HUES64 (cell line): ENCODE measurements around the gene UBE2N.
"Not testable (repeated sequence)": the region's sequence is repeated elsewhere in the genome, so short reads cannot be mapped to it uniquely, and the experiment has no call there.

ENCODE experiments used
- H3K27ac ChIP-seq: 2 replicates; pipeline ENCODE4 v1.7.0; 2013; ENCODE audit warnings: low read depth, low read length, inconsistent platforms
- H3K27me3 ChIP-seq: 2 replicates; pipeline ENCODE4 v1.6.1; 2013; ENCODE audit warnings: mild to moderate bottlenecking, low read length; ENCODE audit not compliant: insufficient read depth
- H3K36me3 ChIP-seq: 2 replicates; pipeline ENCODE4 v1.6.1; 2013; ENCODE audit warnings: mild to moderate bottlenecking, low read length; ENCODE audit not compliant: insufficient read depth
- H3K4me1 ChIP-seq: 2 replicates; pipeline ENCODE4 v1.6.1; 2013; ENCODE audit warnings: mild to moderate bottlenecking, low read length, moderate library complexity; ENCODE audit not compliant: insufficient read depth
- H3K4me3 ChIP-seq: 2 replicates; pipeline ENCODE4 v1.5.1; 2013; ENCODE audit warnings: mild to moderate bottlenecking, low read length, moderate library complexity
- H3K9ac ChIP-seq: 2 replicates; pipeline ENCODE4 v1.6.1; 2013; ENCODE audit warnings: mild to moderate bottlenecking, low read depth, low read length
- H3K9me3 ChIP-seq: 2 replicates; pipeline ENCODE4 v1.6.1; 2013; ENCODE audit warnings: low read depth, low read length; ENCODE audit not compliant: insufficient read depth
- WGBS: fragments of 150-250, 120-280 bp; methylation state at CpG from one replicate; pipeline ENCODE4 v1.1.7; 2013; ENCODE audit warnings: missing lambda C conversion rate; 5-methylcytosine and 5-hydroxymethylcytosine counted together

Gene UBE2N

DNA sequence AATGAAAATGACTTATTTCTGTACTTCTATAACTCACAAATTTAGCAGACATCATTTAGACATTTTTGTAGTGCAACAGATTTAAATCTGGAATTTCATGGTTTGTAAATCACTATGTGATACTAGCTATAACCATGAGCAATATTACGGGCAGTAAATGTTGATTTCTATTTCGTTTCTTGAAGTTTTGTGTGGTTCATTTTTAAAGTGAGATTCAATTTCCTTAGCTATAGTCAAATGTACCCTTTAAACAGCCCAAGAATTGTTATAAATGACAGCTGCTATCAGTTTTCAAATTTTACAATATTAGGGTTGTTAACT, 33.8 kb downstream of the UBE2N start:
- Histone ChIP-seq H3K36me3 (peaks cover 55% of the 10 kb centered on the region), H3K27me3 (no peaks in the 10 kb centered on the region), H3K4me3 (no peak overlapping the region), H3K9ac (no peak overlapping the region), H3K4me1 (no peaks in the 10 kb centered on the region), H3K9me3 (no peaks in the 10 kb centered on the region), H3K27ac (no peak overlapping the region)
- 100% methylated on average over 2 of the region's 2 CpGs for WGBS

DNA sequence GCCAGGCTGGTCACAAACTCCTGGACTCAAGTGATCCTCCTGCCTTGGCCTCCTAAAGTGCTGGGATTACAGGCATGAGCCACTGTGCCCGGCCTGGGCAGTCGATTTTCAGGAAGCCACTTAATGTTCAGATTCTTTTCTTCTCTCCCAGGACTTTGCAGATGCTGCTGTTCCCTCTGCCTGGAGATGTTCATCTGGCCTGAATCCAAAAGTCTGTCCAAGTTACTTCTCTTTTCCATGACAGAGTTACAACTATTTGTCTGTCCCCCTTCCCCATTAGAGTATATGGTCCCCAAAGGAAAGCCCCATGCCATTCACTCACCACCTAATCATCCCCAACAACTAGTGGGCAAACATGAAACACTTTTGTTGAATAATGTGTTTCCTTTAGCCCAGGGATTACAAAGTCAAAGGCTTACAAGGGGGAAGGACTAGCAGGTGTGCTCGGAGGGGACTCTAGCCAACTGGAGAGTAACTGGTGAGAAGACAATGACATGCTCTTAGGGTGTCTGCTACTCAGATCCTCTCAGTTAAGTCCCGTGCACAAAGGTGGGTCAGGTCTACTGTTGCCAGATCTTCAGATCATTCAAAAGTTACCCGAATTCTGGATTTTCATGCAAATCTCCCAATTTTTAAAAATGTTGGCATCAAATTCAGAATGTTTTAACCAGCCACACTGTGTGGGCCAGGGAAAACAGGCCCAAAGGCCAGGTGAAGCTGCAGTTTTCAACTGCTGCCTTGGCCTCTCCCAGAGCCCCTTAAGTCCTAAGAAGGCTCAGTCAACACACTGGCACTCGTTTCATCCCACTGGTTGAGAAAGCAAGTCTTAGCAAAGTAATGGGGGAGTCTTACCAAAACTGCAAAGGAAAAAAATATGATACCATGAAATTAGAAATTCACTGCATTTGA, 34.4 kb downstream of the UBE2N start:
- WGBS, result 87% methylated on average over 6 of the region's 6 CpGs
- H3K27ac ChIP-seq, result no peak overlapping the region
- H3K36me3 ChIP-seq, result peaks cover 58% of the 10 kb centered on the region

DNA sequence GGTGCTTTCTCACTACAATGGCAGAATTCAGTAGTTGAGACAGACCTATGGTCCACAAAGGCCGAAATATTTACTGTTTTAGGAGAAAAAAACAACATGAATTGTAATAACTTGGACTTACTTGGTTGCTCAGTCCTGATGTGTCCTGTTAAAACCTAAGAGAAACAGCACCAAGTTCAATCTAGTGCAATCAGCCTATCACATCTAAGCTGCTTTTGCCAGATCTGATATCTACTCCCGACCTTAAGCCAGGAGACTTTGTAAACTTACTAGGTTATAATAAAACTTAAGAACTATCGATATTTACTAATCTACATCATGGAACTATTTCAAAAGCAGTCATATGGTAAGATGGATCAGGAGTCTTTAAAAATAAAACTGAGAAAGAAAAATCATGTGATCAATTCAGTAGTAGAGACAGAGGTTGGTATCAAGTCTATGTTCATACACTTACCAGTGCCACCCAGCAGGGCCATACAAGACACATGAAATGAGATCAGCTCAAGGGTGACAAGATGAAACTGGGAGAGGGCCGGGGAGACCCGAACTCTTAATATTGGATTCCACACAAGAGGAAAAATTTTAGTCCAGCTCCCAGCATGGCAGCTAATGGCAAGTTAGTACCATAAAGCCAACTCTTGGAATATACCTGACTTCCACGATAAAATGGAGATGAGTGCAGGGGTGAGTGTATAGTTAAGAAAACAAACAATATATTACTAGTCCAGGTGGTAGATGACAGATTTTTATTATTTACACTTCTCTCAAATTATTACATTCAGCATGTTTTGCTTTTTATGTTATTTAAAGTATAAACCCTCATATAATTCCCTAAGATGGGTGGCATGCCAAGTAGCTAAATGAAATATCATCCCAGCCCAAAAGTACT, 36.5 kb downstream of the UBE2N start:
- H3K27ac ChIP-seq, result no peak overlapping the region
- H3K36me3 ChIP-seq, result peaks cover 45% of the 10 kb centered on the region
- WGBS, result 93% methylated on average over 3 of the region's 6 CpGs
- H3K9me3 ChIP-seq, result no peaks in the 10 kb centered on the region
- H3K4me3 ChIP-seq, result no peak overlapping the region
- H3K27me3 ChIP-seq, result no peaks in the 10 kb centered on the region
- H3K4me1 ChIP-seq, result no peaks in the 10 kb centered on the region
- H3K9ac ChIP-seq, result no peak overlapping the region

More for the DNA sequence above, 34.4 kb downstream of the UBE2N start:
- H3K4me1 ChIP-seq, result no peaks in the 10 kb centered on the region
- no peaks in the 10 kb centered on the region for H3K27me3 ChIP-seq
- H3K9ac ChIP-seq, result no peak overlapping the region
- no peak overlapping the region for H3K4me3 ChIP-seq
- H3K9me3 ChIP-seq, result no peaks in the 10 kb centered on the region

DNA sequence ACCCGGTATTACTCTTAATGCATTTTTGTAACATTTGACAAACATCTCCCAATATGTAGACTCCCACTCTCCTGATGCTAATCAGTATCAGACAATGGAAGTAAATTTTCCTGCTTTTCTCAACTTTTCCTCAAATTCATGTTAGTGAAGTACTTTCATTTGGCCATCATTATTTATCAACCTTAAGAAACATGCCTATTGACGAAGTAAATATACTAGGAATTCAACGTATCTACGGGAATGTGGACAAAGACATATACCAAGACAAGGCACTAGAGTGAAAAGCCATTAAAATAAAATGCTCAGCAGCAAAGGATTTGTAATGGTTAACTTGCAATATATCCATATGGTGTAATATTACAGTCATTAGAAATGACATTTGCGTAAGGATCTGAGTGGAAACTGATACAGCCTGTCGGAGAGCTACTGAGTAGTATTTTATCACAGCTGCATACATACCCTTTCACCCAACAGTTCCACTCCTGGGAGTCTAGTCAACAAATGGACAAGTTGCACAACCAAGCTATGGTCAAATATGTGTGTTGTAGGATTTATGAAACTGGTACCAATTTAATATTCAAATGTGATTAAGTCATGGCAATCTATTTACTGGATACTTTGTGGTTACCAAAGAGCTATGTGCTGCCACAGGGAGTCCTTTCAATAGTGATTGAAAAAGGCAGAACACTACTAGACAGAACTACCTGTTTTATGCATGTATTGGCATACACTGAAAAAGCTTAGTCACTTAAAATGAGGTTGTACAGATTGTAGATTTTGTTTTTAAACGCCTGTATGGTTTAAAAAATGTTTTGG, 37.6 kb downstream of the UBE2N start:
- no peaks in the 10 kb centered on the region for H3K4me1 ChIP-seq
- H3K9ac ChIP-seq, result no peak overlapping the region
- 94% methylated on average over 7 of the region's 7 CpGs for WGBS
- H3K4me3 ChIP-seq, result no peak overlapping the region
- H3K27me3 ChIP-seq, result no peaks in the 10 kb centered on the region
- no peaks in the 10 kb centered on the region for H3K9me3 ChIP-seq
- H3K27ac ChIP-seq, result no peak overlapping the region
- peaks cover 35% of the 10 kb centered on the region for H3K36me3 ChIP-seq

DNA sequence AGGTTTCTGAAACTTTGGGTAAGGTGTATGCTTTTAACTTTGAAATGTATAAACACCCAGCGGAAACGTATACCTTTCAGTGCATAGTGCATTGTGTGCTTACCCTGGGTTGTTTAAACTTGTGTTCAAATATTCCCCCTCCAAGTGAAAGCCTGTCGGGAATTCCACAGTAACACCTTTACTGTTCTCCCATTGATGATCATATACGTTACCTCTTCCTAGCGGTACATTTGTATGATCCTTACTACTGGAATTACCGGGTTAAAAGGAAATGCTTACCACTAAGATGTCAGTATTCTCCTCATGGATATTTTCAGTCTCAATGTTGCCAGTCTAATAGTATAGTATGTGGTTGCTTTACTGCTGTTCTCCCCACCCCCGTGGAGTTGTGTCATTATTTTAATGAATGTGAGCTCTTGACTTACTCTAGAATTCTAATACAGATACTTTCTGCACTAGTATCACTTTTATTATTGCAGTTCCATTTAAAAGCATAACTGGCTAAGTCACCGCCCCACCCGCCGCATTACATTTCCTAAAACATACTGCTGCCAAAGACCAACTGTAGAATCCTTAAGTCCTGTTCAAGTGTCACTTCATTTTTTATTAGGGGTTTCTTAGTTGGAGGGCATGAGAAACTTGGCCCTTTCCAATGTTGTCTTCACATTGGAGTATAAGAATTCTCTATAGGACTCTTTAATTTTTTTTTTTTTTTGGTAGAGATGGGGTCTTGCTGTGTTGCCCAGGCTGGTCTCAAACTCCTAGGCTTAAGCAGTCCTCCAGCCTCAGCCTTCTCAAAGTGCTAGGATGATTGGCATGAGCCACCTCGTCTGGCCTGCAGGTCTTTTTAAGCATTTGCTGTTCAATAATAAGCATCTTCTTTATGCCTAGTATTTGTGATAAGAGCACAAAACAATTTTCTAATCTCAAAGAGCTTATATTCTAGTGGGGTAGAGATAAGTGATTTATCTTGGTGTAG, 39.1 kb downstream of the UBE2N start:
- Histone ChIP-seq H3K36me3 (peaks cover 34% of the 10 kb centered on the region), H3K27ac (no peak overlapping the region), H3K9me3 (no peaks in the 10 kb centered on the region), H3K27me3 (no peaks in the 10 kb centered on the region), H3K4me1 (no peaks in the 10 kb centered on the region), H3K9ac (no peak overlapping the region), H3K4me3 (no peak overlapping the region)
- 96% methylated on average over 10 of the region's 11 CpGs for WGBS

DNA sequence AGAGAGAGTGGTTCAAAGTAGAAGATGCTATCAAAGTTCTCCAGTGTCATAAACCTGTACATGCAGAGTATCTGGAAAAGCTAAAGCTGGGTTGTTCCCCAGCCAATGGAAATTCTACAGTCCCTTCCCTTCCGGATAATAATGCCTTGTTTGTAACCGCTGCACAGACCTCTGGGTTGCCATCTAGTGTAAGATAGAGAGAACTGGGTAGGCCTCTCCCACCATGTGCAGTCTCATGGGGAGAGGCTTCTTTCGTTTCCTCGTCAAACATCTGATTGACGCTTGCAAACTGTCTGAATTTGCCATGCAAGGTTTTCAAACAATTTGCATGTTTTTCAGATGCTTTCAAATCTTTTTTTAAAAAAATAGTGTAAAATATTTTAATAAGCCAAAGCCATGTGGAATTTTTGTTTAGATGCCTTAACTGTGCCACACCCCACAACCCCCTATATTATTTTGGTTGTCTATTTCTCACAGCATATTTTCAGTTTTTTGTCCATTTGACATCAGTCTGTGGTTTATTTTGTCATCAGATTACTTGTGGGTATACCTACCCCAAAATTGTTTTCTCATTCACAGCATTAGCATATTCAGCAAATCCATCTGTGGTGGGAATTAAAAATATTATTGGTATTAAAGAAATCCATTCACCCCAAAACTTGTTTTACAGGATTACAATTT, 42.4 kb downstream of the UBE2N start:
- not testable (repeated sequence) for H3K4me1 ChIP-seq, H3K4me3 ChIP-seq, H3K27me3 ChIP-seq, H3K9me3 ChIP-seq, H3K27ac ChIP-seq, H3K9ac ChIP-seq
- H3K36me3 ChIP-seq, result peaks cover 47% of the 10 kb centered on the region
- no CpG with 5 or more reads among the region's 5 CpGs for WGBS

DNA sequence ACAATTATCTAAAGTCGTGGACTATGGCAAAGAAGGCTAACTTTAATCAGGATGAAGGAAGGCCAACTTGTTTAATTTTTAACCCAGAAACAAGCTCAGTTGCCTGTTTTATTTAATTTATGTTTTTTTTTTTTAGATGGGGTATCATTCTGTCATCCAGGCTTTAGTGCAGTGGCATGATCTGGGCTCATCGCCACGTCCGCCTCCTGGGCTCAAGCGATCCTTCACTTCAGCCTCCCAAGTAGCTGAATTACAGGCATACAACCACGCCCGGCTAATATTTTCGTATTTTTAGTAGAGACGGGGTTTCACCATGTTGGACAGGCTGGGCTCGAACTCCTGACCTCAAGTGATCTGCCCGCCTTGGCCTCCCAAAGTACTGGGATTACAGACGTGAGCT, 44.3 kb downstream of the UBE2N start:
- 95% methylated on average over 12 of the region's 12 CpGs for WGBS
- Histone ChIP-seq H3K9ac (no peak overlapping the region), H3K27ac (no peak overlapping the region)

DNA sequence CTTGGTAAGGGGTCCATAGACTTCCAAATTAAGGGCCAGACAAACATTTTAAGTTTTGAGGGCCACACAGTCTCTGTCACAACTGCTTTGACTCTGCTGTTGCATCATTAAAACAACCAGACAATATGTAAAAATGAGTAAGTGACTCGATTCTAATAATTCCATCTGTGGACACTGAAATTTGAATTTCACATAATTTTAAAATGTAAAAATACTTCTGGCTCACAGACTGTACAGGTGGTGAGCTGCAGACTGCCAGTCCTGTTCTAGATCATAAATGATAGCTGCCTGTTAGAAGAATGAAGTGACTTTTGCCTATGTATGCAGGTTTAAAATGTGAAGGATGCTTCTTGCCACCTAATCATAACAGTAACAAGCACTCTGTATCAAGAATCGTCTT, 48.3 kb downstream of the UBE2N start:
- 83% methylated on average over 1 of the region's 2 CpGs for WGBS
- no peak overlapping the region for H3K4me3 ChIP-seq
- H3K9ac ChIP-seq, result no peak overlapping the region
- H3K4me1 ChIP-seq, result peaks cover 4% of the 10 kb centered on the region; the same call in 1 of the 2 replicates
- no peaks in the 10 kb centered on the region for H3K27me3 ChIP-seq
- H3K27ac ChIP-seq, result no peak overlapping the region
- no peaks in the 10 kb centered on the region for H3K9me3 ChIP-seq
- H3K36me3 ChIP-seq, result peaks cover 43% of the 10 kb centered on the region

More for the DNA sequence above, 44.3 kb downstream of the UBE2N start:
- Histone ChIP-seq H3K27me3 (no peaks in the 10 kb centered on the region), H3K4me3 (no peak overlapping the region), H3K36me3 (peaks cover 51% of the 10 kb centered on the region), H3K4me1 (no peaks in the 10 kb centered on the region), H3K9me3 (no peaks in the 10 kb centered on the region)

DNA sequence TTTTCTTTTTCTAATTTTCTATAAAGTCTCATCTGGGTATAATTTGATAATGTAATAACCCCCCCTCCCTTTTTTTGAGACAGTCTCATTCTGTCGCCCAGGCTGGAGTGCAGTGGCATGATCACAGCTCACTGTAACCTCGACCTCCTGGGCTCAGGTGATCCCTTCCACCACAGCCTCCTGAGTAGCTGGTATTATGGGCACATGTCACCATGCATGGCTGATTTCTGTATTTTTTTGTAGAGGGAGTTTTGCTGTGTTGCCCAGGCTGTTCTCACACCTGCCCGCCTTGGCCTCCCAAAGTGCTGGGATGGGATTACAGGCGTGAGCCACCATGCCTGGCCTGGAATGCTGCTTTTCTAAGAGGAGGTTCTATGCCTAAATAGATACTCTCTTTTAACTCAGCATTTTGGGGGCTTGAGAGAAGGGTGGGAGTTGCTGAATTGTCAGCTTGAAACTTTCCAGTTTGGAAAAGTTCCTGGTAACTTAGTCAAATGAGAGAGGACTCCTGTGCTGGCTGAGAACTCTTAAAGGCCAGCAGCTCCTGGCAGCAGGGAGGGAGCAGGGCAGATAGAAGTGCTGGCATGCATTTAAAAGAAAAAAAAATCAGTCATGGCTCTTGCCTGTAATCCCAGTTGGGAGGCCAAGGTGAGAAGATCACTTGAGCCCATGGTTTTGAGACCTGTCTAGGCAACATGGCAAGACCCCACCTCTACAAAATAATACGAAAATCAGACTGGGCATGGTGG, 51.0 kb downstream of the UBE2N start:
- Histone ChIP-seq H3K4me3 (no peak overlapping the region), H3K27ac (no peak overlapping the region), H3K9ac (no peak overlapping the region), H3K9me3 (no peaks in the 10 kb centered on the region), H3K27me3 (no peaks in the 10 kb centered on the region), H3K4me1 (peaks cover 4% of the 10 kb centered on the region; the same call in 1 of the 2 replicates), H3K36me3 (peaks cover 28% of the 10 kb centered on the region)
- WGBS, result 86% methylated on average over 5 of the region's 5 CpGs
